Large intestine (tissue), 3 donors: ENCODE data around the gene ATP2B2. TPM values are rescaled to one million over a fixed set of nuclear protein-coding genes. Genes with fewer than 3 reads are reported as not detected.
A peak's percentile ranks its signal among the peaks of the same experiment; 100 is the strongest.

ENCODE experiments used
- DNase-seq, 2 donors: peaks; one replicate each; pipeline versions ENCODE4 v3.0.0 to v3.0.0-alpha.2; 2013
- H3K27ac ChIP-seq: one replicate; pipeline ENCODE4 v1.5.1; 2013; ENCODE audit warnings: low read length
- H3K27me3 ChIP-seq: 2 replicates; pipeline ENCODE4 v1.6.1; 2013; ENCODE audit warnings: low read length; ENCODE audit not compliant: control insufficient read depth, insufficient read depth
- H3K36me3 ChIP-seq: 2 replicates; pipeline ENCODE4 v1.6.1; 2013; ENCODE audit warnings: low read length; ENCODE audit not compliant: control insufficient read depth, insufficient read depth
- H3K4me1 ChIP-seq: one replicate; pipeline ENCODE4 v1.6.1; 2013; ENCODE audit warnings: low read length; ENCODE audit not compliant: control insufficient read depth, insufficient read depth
- H3K4me3 ChIP-seq: one replicate; pipeline ENCODE4 v1.5.1; 2013; ENCODE audit warnings: low read length
- H3K9me3 ChIP-seq: one replicate; pipeline ENCODE4 v1.6.1; 2013; ENCODE audit warnings: mild to moderate bottlenecking, low read depth, low read length, moderate library complexity; ENCODE audit not compliant: control insufficient read depth
- WGBS: methylation state at CpG from one replicate; pipeline ENCODE4 v1.1.5; 2013; ENCODE audit warnings: low lambda C conversion rate; ENCODE audit not compliant: insufficient coverage; 5-methylcytosine and 5-hydroxymethylcytosine counted together
- polyA plus RNA-seq: library from polyadenylated mRNA; unstranded; fragments of 120-200 nt; gene quantifications from one replicate; pipeline ENCODE4 v1.2.1, GENCODE V29; 2013

ATP2B2 gene
- polyA plus RNA-seq, 1 donor, result 1.5 TPM

- Histone ChIP-seq H3K36me3 (no peaks in the 10 kb centered on the region), H3K4me3 (no peak overlapping the region), H3K4me1 (no peaks in the 10 kb centered on the region), H3K27me3 (no peaks in the 10 kb centered on the region), H3K9me3 (no peaks in the 10 kb centered on the region), H3K27ac (no peak overlapping the region)
- 100% methylated on average over 1 of the region's 4 CpGs for WGBS
- no peak for DNase-seq
These were observed 44.3 kb downstream of the ATP2B2 start for GRCh38 chr3:10460951-10461545.

- H3K27me3 ChIP-seq, result no peaks in the 10 kb centered on the region
- no peak overlapping the region for H3K27ac ChIP-seq
- peak; percentile 28 to 41 for DNase-seq
- no peaks in the 10 kb centered on the region for H3K9me3 ChIP-seq
- H3K36me3 ChIP-seq, result no peaks in the 10 kb centered on the region
- no CpG with 5 or more reads among the region's 5 CpGs for WGBS
- H3K4me1 ChIP-seq, result no peaks in the 10 kb centered on the region
- H3K4me3 ChIP-seq, result no peak overlapping the region
These were observed 45.2 kb downstream of the ATP2B2 start for GRCh38 chr3:10459954-10460754.

GRCh38 chr3:10457560-10457959, 47.8 kb downstream of the ATP2B2 start:
- no peaks in the 10 kb centered on the region for H3K4me1 ChIP-seq
- no peaks in the 10 kb centered on the region for H3K9me3 ChIP-seq
- H3K36me3 ChIP-seq, result no peaks in the 10 kb centered on the region
- no CpG with 5 or more reads among the region's 3 CpGs for WGBS
- no peak overlapping the region for H3K4me3 ChIP-seq
- H3K27me3 ChIP-seq, result no peaks in the 10 kb centered on the region
- no peak overlapping the region for H3K27ac ChIP-seq
- no peak for DNase-seq

DNA sequence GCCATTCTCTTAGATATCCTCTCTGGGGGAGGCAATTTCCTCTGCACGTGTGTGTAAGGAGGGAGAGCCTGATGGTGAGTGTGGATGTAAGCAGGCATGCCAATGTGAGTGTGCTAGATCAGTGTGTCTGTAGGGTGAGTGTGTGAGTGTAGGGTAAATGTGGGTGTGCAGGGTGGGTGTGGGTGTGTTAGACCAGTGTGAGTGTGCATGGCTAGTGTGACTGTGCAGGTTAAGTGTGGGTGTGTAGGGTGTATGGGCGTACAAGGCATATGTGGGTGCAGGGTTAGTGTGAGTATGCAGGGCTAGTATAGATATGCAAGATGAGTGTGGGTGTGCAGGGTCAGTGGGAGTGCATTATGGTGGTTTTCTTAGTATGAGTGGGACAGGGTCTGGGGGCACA, 48.4 kb downstream of the ATP2B2 start:
- Histone ChIP-seq H3K36me3 (no peaks in the 10 kb centered on the region), H3K4me3 (no peak overlapping the region), H3K9me3 (no peaks in the 10 kb centered on the region), H3K4me1 (no peaks in the 10 kb centered on the region), H3K27me3 (peaks cover 6% of the 10 kb centered on the region), H3K27ac (no peak overlapping the region)
- DNase-seq, result no peak
- 71% methylated on average over 1 of the region's 2 CpGs for WGBS

- peaks cover 10% of the 10 kb centered on the region for H3K27me3 ChIP-seq
- H3K27ac ChIP-seq, result no peak overlapping the region
- no peaks in the 10 kb centered on the region for H3K4me1 ChIP-seq
- no peaks in the 10 kb centered on the region for H3K36me3 ChIP-seq
- no peak overlapping the region for H3K4me3 ChIP-seq
- DNase-seq, result no peak
- H3K9me3 ChIP-seq, result no peaks in the 10 kb centered on the region
These were observed 49.9 kb downstream of the ATP2B2 start for GRCh38 chr3:10455545-10455914.

GRCh38 chr3:10454907-10455544, 50.4 kb downstream of the ATP2B2 start:
- no peak for DNase-seq
- H3K4me3 ChIP-seq, result no peak overlapping the region
- no CpG with 5 or more reads among the region's 1 CpG for WGBS
- H3K36me3 ChIP-seq, result no peaks in the 10 kb centered on the region
- no peak overlapping the region for H3K27ac ChIP-seq
- H3K27me3 ChIP-seq, result peaks cover 10% of the 10 kb centered on the region
- H3K9me3 ChIP-seq, result no peaks in the 10 kb centered on the region
- H3K4me1 ChIP-seq, result no peaks in the 10 kb centered on the region

DNA sequence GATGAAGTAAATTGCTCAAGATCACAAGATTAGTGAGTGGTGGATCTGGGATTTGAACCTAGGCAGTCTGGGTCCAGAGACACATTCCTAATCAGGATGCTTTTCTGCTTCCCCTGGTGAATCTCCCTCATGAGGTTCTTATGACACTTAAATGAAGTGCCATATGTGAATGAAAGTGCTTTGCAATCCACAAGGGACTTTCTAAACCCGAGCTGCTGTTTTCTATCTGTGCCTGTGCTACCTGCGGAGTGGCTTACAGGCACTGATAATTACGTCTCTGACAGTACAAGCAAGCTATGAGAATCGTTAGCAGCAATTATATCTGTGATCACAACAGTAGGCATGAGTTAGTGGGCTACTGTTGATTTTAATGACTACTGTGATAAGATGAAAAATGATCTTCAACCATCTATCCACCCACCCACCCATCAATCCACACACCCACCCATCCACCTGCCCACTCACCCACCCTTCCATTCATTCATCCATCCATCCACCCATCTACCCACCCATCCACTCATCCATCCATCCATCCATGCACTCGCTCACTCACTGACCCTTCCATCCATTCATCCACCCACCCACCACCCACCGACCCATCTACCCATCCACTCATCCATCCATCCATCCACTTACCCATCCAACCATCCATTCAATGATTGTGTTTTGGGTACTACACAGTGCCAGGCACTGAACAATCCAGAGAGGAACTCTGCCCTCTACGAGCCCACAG, 51.8 kb downstream of the ATP2B2 start:
- Histone ChIP-seq H3K9me3 (no peaks in the 10 kb centered on the region), H3K4me1 (no peaks in the 10 kb centered on the region), H3K36me3 (no peaks in the 10 kb centered on the region), H3K4me3 (no peak overlapping the region), H3K27me3 (peaks cover 10% of the 10 kb centered on the region), H3K27ac (no peak overlapping the region)
- WGBS, result 100% methylated on average over 1 of the region's 7 CpGs
- DNase-seq, result no peak

DNA sequence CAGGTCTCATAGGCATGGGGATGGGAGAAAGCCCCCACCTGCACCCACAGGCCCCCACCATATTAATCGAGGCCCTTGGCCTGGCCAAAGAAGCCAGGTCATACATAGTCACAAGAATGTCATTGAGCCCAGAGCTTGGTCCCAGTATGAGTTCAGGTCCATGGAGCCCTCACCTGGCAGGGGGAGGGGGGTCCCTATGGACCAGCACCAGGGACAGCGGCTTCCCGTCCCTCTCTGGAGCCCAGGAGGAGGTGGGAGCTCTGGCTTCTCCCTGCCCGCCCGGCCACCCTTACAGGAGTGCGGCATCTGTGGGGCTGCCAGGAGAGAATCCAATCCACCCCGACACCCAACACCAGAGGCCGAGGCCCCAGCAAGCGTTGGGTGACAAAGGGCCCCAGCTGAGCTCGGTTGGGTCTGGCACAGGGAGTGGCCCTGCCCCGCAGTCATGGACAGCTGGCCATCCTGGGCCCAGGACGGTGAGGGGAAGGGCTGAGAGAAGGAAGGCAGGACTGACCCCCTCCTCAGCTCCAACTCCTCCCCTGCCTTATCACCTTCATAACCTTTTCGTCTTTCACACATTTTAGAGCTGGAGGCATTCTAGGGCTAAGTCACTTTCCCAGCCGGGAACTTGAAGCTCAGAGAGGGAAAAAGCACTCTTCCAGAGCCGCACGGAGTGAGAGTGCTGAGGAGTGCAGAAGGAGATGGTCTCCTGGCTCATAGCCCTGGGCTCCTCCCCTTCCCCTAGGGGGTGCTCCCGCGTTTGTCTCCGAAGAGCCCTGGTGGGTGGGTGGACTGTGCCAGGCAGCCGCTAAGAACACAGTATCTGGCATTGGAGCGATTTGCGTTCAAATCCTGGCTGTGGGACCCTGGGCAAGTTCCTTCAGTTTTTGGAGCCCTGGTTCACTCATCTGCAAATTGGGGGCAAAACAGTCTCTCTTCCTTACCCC, 54.6 kb downstream of the ATP2B2 start:
- no peak for DNase-seq
- Histone ChIP-seq H3K27ac (no peak overlapping the region), H3K27me3 (peaks cover 12% of the 10 kb centered on the region), H3K36me3 (no peaks in the 10 kb centered on the region), H3K4me3 (no peak overlapping the region), H3K4me1 (no peaks in the 10 kb centered on the region), H3K9me3 (no peaks in the 10 kb centered on the region)
- no CpG with 5 or more reads among the region's 22 CpGs for WGBS

- Histone ChIP-seq H3K4me3 (no peak overlapping the region), H3K36me3 (no peaks in the 10 kb centered on the region), H3K27me3 (peaks cover 12% of the 10 kb centered on the region), H3K27ac (no peak overlapping the region), H3K4me1 (no peaks in the 10 kb centered on the region), H3K9me3 (no peaks in the 10 kb centered on the region)
- WGBS, result no CpG with 5 or more reads among the region's 18 CpGs
- DNase-seq, result no peak
These were observed 56.0 kb downstream of the ATP2B2 start for GRCh38 chr3:10449436-10449835.
